Hepatocyte (in vitro differentiated cells): ENCODE measurements around the gene KCTD11. TPM values are rescaled to one million over a fixed set of nuclear protein-coding genes. Genes with fewer than 3 reads are reported as not detected.

Experiments used
- DNase-seq: peaks from one replicate; pipeline ENCODE4 v3.0.0-alpha.2; 2016; ENCODE audit warnings: low spot score
- H2AFZ ChIP-seq: fragments of 200-600 bp; sonication (generic); 2 replicates; pipeline ENCODE4 v1.6.0; 2016; ENCODE audit warnings: antibody characterized with exemption, mild to moderate bottlenecking
- H3K27ac ChIP-seq: fragments of 200-600 bp; sonication (generic); 2 replicates; pipeline ENCODE4 v1.5.1; 2016; ENCODE audit warnings: mild to moderate bottlenecking
- H3K27me3 ChIP-seq: fragments of 200-600 bp; sonication (generic); 2 replicates; pipeline ENCODE4 v1.6.1; 2016
- H3K36me3 ChIP-seq: fragments of 200-600 bp; sonication (generic); replicated peaks from 2 replicates; pipeline ENCODE4 v1.5.1; 2016; ENCODE audit warnings: low read depth; ENCODE audit not compliant: insufficient read depth
- H3K4me1 ChIP-seq: fragments of 200-600 bp; sonication (generic); 2 replicates; pipeline ENCODE4 v1.5.1; 2016; ENCODE audit warnings: mild to moderate bottlenecking, moderate library complexity; ENCODE audit not compliant: insufficient read depth
- H3K4me2 ChIP-seq: fragments of 200-600 bp; sonication (generic); 2 replicates; pipeline ENCODE4 v1.6.0; 2016
- H3K4me3 ChIP-seq: fragments of 200-600 bp; sonication (generic); 2 replicates; pipeline ENCODE4 v1.5.1; 2016; ENCODE audit warnings: mild to moderate bottlenecking
- H3K79me2 ChIP-seq: fragments of 200-600 bp; sonication (generic); 2 replicates; pipeline ENCODE4 v1.6.0; 2017; ENCODE audit warnings: mild to moderate bottlenecking
- H3K9me2 ChIP-seq: fragments of 200-600 bp; sonication (generic); replicated peaks from 2 replicates; pipeline ENCODE4 v1.6.0; 2017; ENCODE audit warnings: mild to moderate bottlenecking; ENCODE audit not compliant: insufficient read depth
- H3K9me3 ChIP-seq: fragments of 200-600 bp; sonication (generic); 2 replicates; pipeline ENCODE4 v1.5.1; 2016; ENCODE audit warnings: low read depth, mild to moderate bottlenecking
- H4K20me1 ChIP-seq: fragments of 200-600 bp; sonication (generic); 2 replicates; pipeline ENCODE4 v1.6.0; 2016; ENCODE audit warnings: mild to moderate bottlenecking; ENCODE audit not compliant: insufficient read depth, poor library complexity, severe bottlenecking
- CTCF ChIP-seq: fragments of 200-600 bp; sonication (generic); IDR thresholded peaks from 2 replicates; pipeline ENCODE4 v1.5.1; 2016; ENCODE audit warnings: antibody characterized with exemption, mild to moderate bottlenecking; ENCODE audit not compliant: poor library complexity
- EZH2 ChIP-seq: fragments of 200-600 bp; sonication (generic); IDR thresholded peaks from 2 replicates; pipeline ENCODE4 v1.6.1; 2016; ENCODE audit warnings: antibody characterized with exemption, mild to moderate bottlenecking, borderline replicate concordance
- EZH2phosphoT487 ChIP-seq: fragments of 200-600 bp; sonication (generic); IDR thresholded peaks from one replicate; pipeline ENCODE4 v1.6.1; 2018; ENCODE audit warnings: antibody characterized with exemption, mild to moderate bottlenecking, low read depth, moderate library complexity; ENCODE audit not compliant: unreplicated experiment, severe bottlenecking
- WGBS: methylation state at CpG from one replicate; pipeline ENCODE4 v1.1.6; 2016; ENCODE audit warnings: low lambda C conversion rate; ENCODE audit errors: missing lambda C conversion rate; 5-methylcytosine and 5-hydroxymethylcytosine counted together
- polyA plus RNA-seq: library from polyadenylated mRNA; unstranded; fragments of >200 nt; fragmentation: Nextera tagmentation; extraction: Ambion mirVana; gene quantifications from 2 replicates; pipeline ENCODE4 v1.2.1, GENCODE V29; 2016
- total RNA-seq: library from RNA; depleted of rRNA; stranded (reverse); fragments of >200 nt; gene quantifications from 2 replicates; pipeline ENCODE4 v1.2.3, GENCODE V29; 2014

Gene KCTD11
- total and polyA plus RNA-seq, 2 experiments from 2014 or later, result 12.4 to 19.6 TPM

GRCh38 chr17:7370853-7371252, 18.9 kb downstream of the KCTD11 start:
- no peaks in the 10 kb centered on the region for H3K9me2 ChIP-seq
- no peaks in the 10 kb centered on the region for H3K79me2 ChIP-seq
- H2AFZ ChIP-seq, result no peak overlapping the region
- DNase-seq, result no peak
- no peaks in the 10 kb centered on the region for H3K4me1 ChIP-seq
- H3K4me3 ChIP-seq, result no peak overlapping the region
- H3K27me3 ChIP-seq, result no peaks in the 10 kb centered on the region
- no peak overlapping the region for H3K27ac ChIP-seq
- no peaks in the 10 kb centered on the region for H3K9me3 ChIP-seq
- 89% methylated on average over 4 of the region's 4 CpGs for WGBS
- no peak overlapping the region for H3K4me2 ChIP-seq
- no peaks in the 10 kb centered on the region for H4K20me1 ChIP-seq
- no peak for TF ChIP-seq EZH2
- TF ChIP-seq EZH2phosphoT487, result no peak
- no peak for TF ChIP-seq CTCF
- H3K36me3 ChIP-seq, result no peaks in the 10 kb centered on the region

- no peaks in the 10 kb centered on the region for H3K9me2 ChIP-seq
Observed at GRCh38 chr17:7374353-7374752, 22.4 kb downstream of the KCTD11 start.

GRCh38 chr17:7379134-7379533, 27.2 kb downstream of the KCTD11 start:
- Histone ChIP-seq H3K27me3 (no peaks in the 10 kb centered on the region), H3K79me2 (peaks cover 9% of the 10 kb centered on the region), H2AFZ (no peak overlapping the region), H3K4me3 (no peak overlapping the region), H3K9me2 (no peaks in the 10 kb centered on the region), H3K27ac (no peak overlapping the region), H4K20me1 (no peaks in the 10 kb centered on the region), H3K4me2 (no peak overlapping the region), H3K36me3 (no peaks in the 10 kb centered on the region), H3K4me1 (peaks cover 11% of the 10 kb centered on the region), H3K9me3 (no peaks in the 10 kb centered on the region)
- DNase-seq, result no peak
- 96% methylated on average over 3 of the region's 3 CpGs for WGBS
- TF ChIP-seq EZH2 (no peak), EZH2phosphoT487 (no peak), CTCF (no peak)

More at GRCh38 chr17:7374353-7374752, 22.4 kb downstream of the KCTD11 start:
- H3K9me3 ChIP-seq, result no peaks in the 10 kb centered on the region
- no peaks in the 10 kb centered on the region for H3K27me3 ChIP-seq
- no peak overlapping the region for H3K4me3 ChIP-seq
- no peaks in the 10 kb centered on the region for H4K20me1 ChIP-seq
- H3K4me1 ChIP-seq, result no peaks in the 10 kb centered on the region
- no peak overlapping the region for H3K4me2 ChIP-seq
- 97% methylated on average over 2 of the region's 2 CpGs for WGBS
- H2AFZ ChIP-seq, result no peak overlapping the region
- no peaks in the 10 kb centered on the region for H3K79me2 ChIP-seq
- no peaks in the 10 kb centered on the region for H3K36me3 ChIP-seq
- H3K27ac ChIP-seq, result no peak overlapping the region
- TF ChIP-seq EZH2phosphoT487 (no peak), EZH2 (no peak), CTCF (no peak)
- DNase-seq, result no peak

- H3K36me3 ChIP-seq, result no peaks in the 10 kb centered on the region
- H3K4me1 ChIP-seq, result peaks cover 11% of the 10 kb centered on the region
- H4K20me1 ChIP-seq, result no peaks in the 10 kb centered on the region
- TF ChIP-seq CTCF, result no peak
- no peak for TF ChIP-seq EZH2
- TF ChIP-seq EZH2phosphoT487, result no peak
- no peaks in the 10 kb centered on the region for H3K9me3 ChIP-seq
- peak overlapping the region; percentile 99 for H3K4me2 ChIP-seq
- DNase-seq, result peak; percentile 60
- peak overlapping the region; percentile 51 for H3K4me3 ChIP-seq
- H3K79me2 ChIP-seq, result peaks cover 9% of the 10 kb centered on the region
- no peaks in the 10 kb centered on the region for H3K27me3 ChIP-seq
- 44% methylated on average over 7 of the region's 7 CpGs for WGBS
- H3K9me2 ChIP-seq, result no peaks in the 10 kb centered on the region
- peak overlapping the region; percentile 57 for H3K27ac ChIP-seq
- H2AFZ ChIP-seq, result peak overlapping the region; percentile 85
Observed at GRCh38 chr17:7380321-7380720, 28.4 kb downstream of the KCTD11 start.
